WI38 (cell line): ENCODE measurements around the gene RETREG3.
"Not testable (repeated sequence)": the region's sequence is repeated elsewhere in the genome, so short reads cannot be mapped to it uniquely, and the experiment has no call there.

Experiments
- H3K4me3 ChIP-seq: 2 replicates; pipeline ENCODE4 v1.5.1; 2011; ENCODE audit warnings: low read depth, mild to moderate bottlenecking, control low read depth, low read length
- CTCF ChIP-seq: IDR thresholded peaks from 2 replicates; pipeline ENCODE4 v1.5.1; 2012; ENCODE audit warnings: low read depth, mild to moderate bottlenecking, control low read depth, low read length

The RETREG3 gene

GRCh38 chr17:42547001-42547461, 62.1 kb downstream of the RETREG3 start:
- no peak overlapping the region for H3K4me3 ChIP-seq
- TF ChIP-seq CTCF: no peak

GRCh38 chr17:42545755-42546505, 63.2 kb downstream of the RETREG3 start:
- not testable (repeated sequence) for H3K4me3 ChIP-seq

GRCh38 chr17:42544874-42545283, 64.3 kb downstream of the RETREG3 start:
- no peak overlapping the region for H3K4me3 ChIP-seq
- TF ChIP-seq CTCF: no peak

- H3K4me3 ChIP-seq: no peak overlapping the region
- no peak for TF ChIP-seq CTCF
Observed at GRCh38 chr17:42543190-42544079, 65.7 kb downstream of the RETREG3 start.

- no peak for TF ChIP-seq CTCF
- no peak overlapping the region for H3K4me3 ChIP-seq
Observed at GRCh38 chr17:42541041-42541833, 67.9 kb downstream of the RETREG3 start.

- H3K4me3 ChIP-seq: not testable (repeated sequence)
Observed at GRCh38 chr17:42540558-42540957, 68.6 kb downstream of the RETREG3 start.

GRCh38 chr17:42538482-42538881, 70.7 kb downstream of the RETREG3 start:
- TF ChIP-seq CTCF: no peak
- no peak overlapping the region for H3K4me3 ChIP-seq
